Stimulated activated CD4-positive, alpha-beta T cell treated with anti-CD3 and anti-CD28 coated beads, Interleukin-12 subunit alpha, Interleukin-12 subunit beta, amount 100 ng/mL, for 4 hours (primary cell): Measurements from ENCODE around the gene TTC39A.
"Not testable (repeated sequence)": the region's sequence is repeated elsewhere in the genome, so short reads cannot be mapped to it uniquely, and the experiment has no call there.

Source experiments
- DNase-seq: peaks from one replicate; pipeline ENCODE4 v3.0.0-alpha.2; 2020

The TTC39A gene

DNA sequence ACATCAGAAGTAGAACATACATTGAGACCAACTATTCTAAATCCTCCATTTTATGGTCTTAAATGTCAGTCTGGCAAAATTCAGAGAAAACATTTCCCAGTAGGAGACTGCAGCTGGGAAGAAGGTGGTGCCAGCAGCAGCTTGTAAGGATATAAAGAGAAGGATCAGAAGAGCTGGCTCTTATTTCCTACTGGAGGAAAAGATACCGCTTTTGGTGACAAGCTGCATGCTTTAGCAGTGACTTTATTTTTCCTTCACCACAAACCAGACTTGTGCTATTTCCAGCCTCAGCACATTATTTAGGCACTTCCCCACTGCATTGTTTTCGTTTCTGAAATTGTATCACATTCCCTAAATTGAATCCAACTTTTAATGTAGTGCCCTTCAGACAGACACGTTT is 65.9 kb downstream of the TTC39A start:
- no peak for DNase-seq

GRCh38 chr1:51263147-51263877 is 67.0 kb downstream of the TTC39A start:
- DNase-seq = no peak

- no peak for DNase-seq
These were observed 75.0 kb downstream of the TTC39A start for GRCh38 chr1:51255331-51255730.

DNA sequence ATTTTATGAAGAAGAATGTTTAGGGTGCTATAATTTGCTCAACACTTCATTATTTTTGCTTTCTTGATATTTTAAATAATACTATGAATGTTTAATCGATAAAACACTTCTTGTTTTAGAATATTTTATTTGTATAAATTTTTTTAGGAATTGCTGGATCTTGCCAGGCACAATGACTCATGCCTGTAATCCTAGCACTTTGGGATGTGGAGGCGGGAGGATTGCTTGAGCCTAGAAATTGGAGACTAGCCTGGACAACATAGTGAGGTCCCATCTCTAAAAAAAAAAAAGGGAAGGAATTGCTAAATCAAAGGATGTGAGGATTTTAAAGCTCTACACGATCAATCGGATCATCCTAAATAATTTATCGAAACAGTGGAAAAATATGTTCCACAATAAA is 76.7 kb downstream of the TTC39A start:
- no peak for DNase-seq

DNA sequence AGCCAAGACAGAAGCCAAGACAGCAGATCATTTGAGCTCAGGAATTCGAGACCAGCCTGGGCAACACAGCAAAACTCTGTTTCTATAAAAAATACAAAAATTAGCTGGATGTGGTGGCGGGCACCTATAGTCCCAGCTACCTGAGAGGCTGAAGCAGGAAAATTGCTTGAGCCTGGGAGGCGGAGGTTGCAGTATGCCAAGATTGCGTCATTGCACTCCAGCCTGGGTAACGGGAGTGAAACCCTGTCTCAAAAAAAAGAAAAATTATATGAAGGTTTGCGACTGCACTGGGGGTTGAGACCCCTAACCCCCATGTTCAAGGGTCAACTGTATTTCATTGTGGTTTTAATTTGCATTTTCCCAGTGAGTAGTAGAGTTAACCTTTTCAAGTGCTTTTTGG is 78.0 kb downstream of the TTC39A start:
- no peak for DNase-seq

DNA sequence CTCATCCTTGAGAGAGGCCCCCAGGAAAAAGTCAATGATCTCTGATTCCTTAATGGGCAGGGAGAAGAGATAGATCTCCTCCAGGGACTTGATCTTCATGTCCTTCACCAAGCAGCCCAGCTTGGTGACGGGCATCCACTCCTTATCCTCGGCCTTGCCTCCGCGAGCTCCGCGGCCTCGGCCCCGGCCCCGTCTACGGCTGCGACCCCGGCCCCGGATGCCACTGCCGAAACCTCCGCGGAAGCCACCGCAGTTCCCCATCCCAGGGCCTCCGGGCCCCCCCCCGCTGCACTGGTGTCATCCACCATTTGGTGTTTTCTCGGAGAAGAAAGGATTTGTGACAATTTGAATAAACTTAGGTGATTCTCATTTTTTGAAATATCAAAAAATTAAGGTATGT is 79.2 kb downstream of the TTC39A start:
- DNase-seq = not testable (repeated sequence)

DNA sequence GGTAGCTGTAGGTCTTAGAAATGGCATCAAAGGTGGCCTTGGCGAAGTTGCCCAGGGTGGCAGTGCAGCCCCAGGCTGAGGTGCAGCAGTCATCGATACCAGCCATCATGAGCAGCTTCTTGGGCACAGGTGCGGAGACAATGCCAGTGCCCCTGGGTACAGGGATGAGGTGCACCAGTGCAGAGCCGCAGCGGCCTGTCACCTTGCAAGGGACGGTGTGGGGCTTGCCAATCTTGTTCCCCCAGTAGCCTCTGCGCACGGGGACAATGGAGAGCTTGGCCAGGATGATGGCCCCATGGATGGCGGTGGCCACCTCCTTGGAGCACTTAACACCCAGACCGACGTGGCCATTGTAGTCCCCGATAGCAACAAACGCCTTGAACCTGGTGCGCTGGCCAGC is 79.6 kb downstream of the TTC39A start:
- not testable (repeated sequence) for DNase-seq

GRCh38 chr1:51249445-51249844 is 80.9 kb downstream of the TTC39A start:
- DNase-seq = no peak

- no peak for DNase-seq
These were observed 82.9 kb downstream of the TTC39A start for GRCh38 chr1:51247499-51247898.

DNA sequence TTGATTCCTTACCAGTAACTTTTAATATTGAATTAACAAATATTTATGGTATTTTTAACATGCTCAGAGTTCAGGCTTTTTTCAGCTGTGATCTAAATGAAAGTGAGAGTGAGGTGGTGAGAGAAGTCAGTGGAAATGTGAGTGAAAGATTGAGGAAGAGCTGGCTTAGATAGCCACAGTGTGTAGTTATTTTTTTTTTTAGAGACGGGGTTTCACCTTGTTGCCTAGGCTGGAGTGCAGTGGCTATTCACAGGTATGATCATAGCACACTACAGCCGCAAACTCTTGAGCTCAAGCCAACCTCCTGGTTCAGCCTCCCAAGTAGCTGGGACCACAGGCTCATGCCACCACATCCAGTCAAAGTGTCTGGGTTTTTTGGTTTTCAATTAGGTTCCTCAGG is 83.3 kb downstream of the TTC39A start:
- DNase-seq = no peak

DNA sequence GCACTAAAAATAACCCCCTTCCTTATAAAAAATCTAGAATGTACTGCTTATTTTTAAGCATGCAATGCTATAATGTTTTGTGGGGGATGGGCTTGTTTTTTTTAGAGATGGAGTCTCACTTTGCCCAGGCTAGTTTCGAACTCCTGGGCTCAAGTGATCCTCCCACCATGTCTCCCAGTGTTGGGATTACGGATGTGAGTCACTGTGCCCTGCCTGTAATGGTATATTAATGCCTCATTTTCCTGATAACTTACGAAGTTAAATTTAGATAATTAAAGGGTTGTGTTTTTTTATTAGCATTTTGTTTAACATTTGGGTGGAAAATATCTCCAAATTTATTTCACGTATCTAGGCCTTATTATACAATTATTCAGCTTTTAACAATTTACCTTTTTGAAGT is 87.8 kb downstream of the TTC39A start:
- no peak for DNase-seq

GRCh38 chr1:51241119-51241518 is 89.2 kb downstream of the TTC39A start:
- DNase-seq = no peak

DNA sequence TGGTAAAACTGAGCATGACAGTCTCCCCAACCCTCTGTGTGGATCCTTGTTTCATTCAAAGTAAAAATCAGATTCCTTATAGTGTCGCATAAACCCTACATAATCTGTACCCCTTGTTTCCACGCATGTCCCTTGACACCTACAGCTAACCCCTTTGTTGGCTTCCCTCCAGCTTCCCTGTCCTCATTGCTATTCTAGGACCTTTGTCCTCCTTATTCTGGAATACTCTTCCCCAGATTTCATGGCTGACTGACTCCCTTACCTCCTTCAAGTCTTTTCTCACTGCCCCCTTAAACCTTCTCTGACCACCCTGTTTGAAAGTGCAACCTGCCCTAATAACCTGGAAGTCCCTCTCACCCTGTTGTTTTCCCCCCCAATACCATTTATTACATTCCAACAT is 90.3 kb downstream of the TTC39A start:
- DNase-seq = no peak

DNA sequence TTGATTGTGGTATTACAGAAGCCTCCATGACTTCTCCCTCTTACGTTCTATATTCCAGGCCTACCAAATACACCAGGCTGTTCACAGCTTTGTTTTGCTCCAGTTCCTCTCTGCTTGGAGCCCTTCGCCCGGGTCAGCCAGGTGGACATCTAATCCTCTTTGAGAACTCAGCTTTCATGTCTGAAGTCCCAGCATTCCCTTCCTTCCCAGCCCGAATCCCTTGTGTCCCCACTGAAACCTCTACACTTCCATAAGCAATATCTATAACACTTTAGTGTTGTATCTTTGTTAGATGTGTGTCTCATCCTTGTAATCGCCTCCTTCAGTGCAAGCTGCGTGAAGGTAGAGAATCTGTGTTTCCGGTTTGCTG is 92.3 kb downstream of the TTC39A start:
- no peak for DNase-seq

- no peak for DNase-seq
These were observed 92.9 kb downstream of the TTC39A start for GRCh38 chr1:51237351-51238033.
